Astrocyte (in vitro differentiated cells and primary cell): ENCODE results near the gene PPP3R1. TPM values are rescaled to one million over a fixed set of nuclear protein-coding genes. Genes with fewer than 3 reads are reported as not detected.

ENCODE experiments used
- DNase-seq: peaks from one replicate; pipeline ENCODE4 v3.0.0-alpha.2; 2010; ENCODE audit warnings: low read depth
- FAIRE-seq: peaks from 2 replicates; lab custom pipeline; 2011; peaks lifted over from hg19 to GRCh38; lab: Jason Lieb, UNC
- H2AFZ ChIP-seq: 2 replicates; pipeline ENCODE4 v1.6.0; 2012; ENCODE audit warnings: low read depth, low read length, inconsistent platforms
- H3K27ac ChIP-seq: 2 replicates; pipeline ENCODE4 v1.5.1; 2011; ENCODE audit warnings: low read depth, low read length, inconsistent platforms
- H3K27me3 ChIP-seq: 2 replicates; pipeline ENCODE4 v1.6.0; 2011; ENCODE audit warnings: low read length, inconsistent platforms; ENCODE audit not compliant: insufficient read depth
- H3K36me3 ChIP-seq: 2 replicates; pipeline ENCODE4 v1.5.1; 2011; ENCODE audit warnings: low read length, inconsistent platforms; ENCODE audit not compliant: insufficient read depth
- H3K4me1 ChIP-seq: 2 replicates; pipeline ENCODE4 v1.5.1; 2011; ENCODE audit warnings: low read length, inconsistent platforms; ENCODE audit not compliant: insufficient read depth
- H3K4me2 ChIP-seq: 2 replicates; pipeline ENCODE4 v1.6.0; 2012; ENCODE audit warnings: low read length, inconsistent platforms
- H3K4me3 ChIP-seq: 2 replicates; pipeline ENCODE4 v1.5.1; 2011; ENCODE audit warnings: low read depth, mild to moderate bottlenecking, low read length, inconsistent platforms; ENCODE audit not compliant: insufficient read depth
- H3K79me2 ChIP-seq: 2 replicates; pipeline ENCODE4 v1.6.0; 2012; ENCODE audit warnings: mild to moderate bottlenecking, low read length, inconsistent platforms; ENCODE audit not compliant: insufficient read depth
- H3K9ac ChIP-seq: 2 replicates; pipeline ENCODE4 v1.6.0; 2012; ENCODE audit warnings: mild to moderate bottlenecking, low read length, inconsistent platforms
- H3K9me3 ChIP-seq: 2 replicates; pipeline ENCODE4 v1.5.1; 2012; ENCODE audit warnings: low read depth, mild to moderate bottlenecking, low read length, inconsistent platforms; ENCODE audit not compliant: insufficient read depth
- H4K20me1 ChIP-seq: 2 replicates; pipeline ENCODE4 v1.6.0; 2012; ENCODE audit warnings: low read length, inconsistent platforms; ENCODE audit not compliant: insufficient read depth
- H3K27ac Mint-ChIP-seq: one replicate; pipeline ENCODE4 v1.8.0; 2021; ENCODE audit warnings: mild to moderate bottlenecking, mixed read lengths; ENCODE audit not compliant: unreplicated experiment
- H3K27me3 Mint-ChIP-seq: one replicate; pipeline ENCODE4 v1.8.0; 2021; ENCODE audit warnings: low read depth, mixed read lengths; ENCODE audit not compliant: unreplicated experiment
- H3K36me3 Mint-ChIP-seq: one replicate; pipeline ENCODE4 v1.8.0; 2021; ENCODE audit warnings: low read depth, mixed read lengths; ENCODE audit not compliant: unreplicated experiment
- H3K4me1 Mint-ChIP-seq: one replicate; pipeline ENCODE4 v1.8.0; 2021; ENCODE audit warnings: low read depth, mixed read lengths; ENCODE audit not compliant: unreplicated experiment
- H3K4me3 Mint-ChIP-seq: one replicate; pipeline ENCODE4 v1.8.0; 2021; ENCODE audit warnings: mild to moderate bottlenecking, moderate library complexity, mixed read lengths; ENCODE audit not compliant: unreplicated experiment
- H3K9me3 Mint-ChIP-seq: one replicate; pipeline ENCODE4 v1.8.0; 2021; ENCODE audit warnings: mild to moderate bottlenecking, mixed read lengths; ENCODE audit not compliant: unreplicated experiment
- EZH2 ChIP-seq: IDR thresholded peaks from 2 replicates; pipeline ENCODE4 v1.6.1; 2012; ENCODE audit warnings: mild to moderate bottlenecking, low read length, inconsistent platforms; ENCODE audit not compliant: insufficient read depth
- total RNA-seq: library from RNA; stranded (reverse); gene quantifications from 2 replicates; pipeline ENCODE4 v1.2.1, GENCODE V29; 2021
- TF ChIP-seq, protein P1 (sequence below): IDR thresholded peaks from 2 replicates; pipeline ENCODE4 v1.5.1; 2011; ENCODE audit warnings: low read depth, mild to moderate bottlenecking, inconsistent platforms, low read length, moderate library complexity; ENCODE audit not compliant: insufficient read depth

PPP3R1 gene
- total RNA-seq, 1 donor from 2014 or later: 80.6 TPM

DNA sequence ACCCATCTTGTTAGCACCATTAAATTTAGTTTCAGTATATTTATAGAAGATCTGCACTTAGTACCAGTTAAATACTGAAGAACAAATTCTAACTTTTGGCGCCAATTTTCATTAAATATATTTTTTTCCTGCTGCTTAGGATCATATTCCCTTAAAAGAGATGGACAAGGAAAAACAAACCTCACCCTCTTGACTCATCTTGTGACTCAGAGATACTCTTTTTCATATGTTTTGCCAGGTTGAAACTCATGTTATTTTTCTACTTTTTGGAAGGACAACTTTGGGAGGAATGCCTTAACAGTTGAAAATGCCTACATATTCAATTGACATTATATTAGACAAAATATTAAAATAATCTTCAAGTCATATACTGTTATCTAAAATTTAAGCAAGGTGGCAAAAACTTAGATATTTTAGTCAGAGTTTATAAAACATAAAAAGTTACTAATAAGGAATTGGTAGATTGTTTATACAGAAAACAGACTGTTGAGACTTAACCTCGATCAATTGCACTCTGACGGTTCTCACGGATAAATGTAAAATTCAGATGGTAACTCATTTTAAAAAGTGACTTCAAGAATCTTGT lies 58.5 kb downstream of the PPP3R1 start:
- H3K79me2 ChIP-seq: peaks cover 97% of the 10 kb centered on the region
- peaks cover 15% of the 10 kb centered on the region for H3K4me1 ChIP-seq
- peak overlapping the region; percentile 41 for H3K27ac ChIP-seq
- no peaks in the 10 kb centered on the region for H3K36me3 Mint-ChIP-seq
- H3K9ac ChIP-seq: no peak overlapping the region
- no peaks in the 10 kb centered on the region for H3K9me3 ChIP-seq
- peaks cover 27% of the 10 kb centered on the region for H3K4me1 Mint-ChIP-seq
- no peaks in the 10 kb centered on the region for H3K9me3 Mint-ChIP-seq
- no peaks in the 10 kb centered on the region for H3K27me3 ChIP-seq
- TF ChIP-seq, protein P1, sequence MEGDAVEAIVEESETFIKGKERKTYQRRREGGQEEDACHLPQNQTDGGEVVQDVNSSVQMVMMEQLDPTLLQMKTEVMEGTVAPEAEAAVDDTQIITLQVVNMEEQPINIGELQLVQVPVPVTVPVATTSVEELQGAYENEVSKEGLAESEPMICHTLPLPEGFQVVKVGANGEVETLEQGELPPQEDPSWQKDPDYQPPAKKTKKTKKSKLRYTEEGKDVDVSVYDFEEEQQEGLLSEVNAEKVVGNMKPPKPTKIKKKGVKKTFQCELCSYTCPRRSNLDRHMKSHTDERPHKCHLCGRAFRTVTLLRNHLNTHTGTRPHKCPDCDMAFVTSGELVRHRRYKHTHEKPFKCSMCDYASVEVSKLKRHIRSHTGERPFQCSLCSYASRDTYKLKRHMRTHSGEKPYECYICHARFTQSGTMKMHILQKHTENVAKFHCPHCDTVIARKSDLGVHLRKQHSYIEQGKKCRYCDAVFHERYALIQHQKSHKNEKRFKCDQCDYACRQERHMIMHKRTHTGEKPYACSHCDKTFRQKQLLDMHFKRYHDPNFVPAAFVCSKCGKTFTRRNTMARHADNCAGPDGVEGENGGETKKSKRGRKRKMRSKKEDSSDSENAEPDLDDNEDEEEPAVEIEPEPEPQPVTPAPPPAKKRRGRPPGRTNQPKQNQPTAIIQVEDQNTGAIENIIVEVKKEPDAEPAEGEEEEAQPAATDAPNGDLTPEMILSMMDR: no peak
- TF ChIP-seq EZH2: no peak
- peak overlapping the region; percentile 35 for H3K4me2 ChIP-seq
- H2AFZ ChIP-seq: no peak overlapping the region
- H4K20me1 ChIP-seq: peaks cover 68% of the 10 kb centered on the region
- no peaks in the 10 kb centered on the region for H3K36me3 ChIP-seq
- no peak overlapping the region for H3K4me3 ChIP-seq
- H3K27me3 Mint-ChIP-seq: no peaks in the 10 kb centered on the region
- H3K27ac Mint-ChIP-seq: peak overlapping the region; percentile 26
- DNase-seq (peak; percentile 60), FAIRE-seq (no peak)
- H3K4me3 Mint-ChIP-seq: no peak overlapping the region

DNA sequence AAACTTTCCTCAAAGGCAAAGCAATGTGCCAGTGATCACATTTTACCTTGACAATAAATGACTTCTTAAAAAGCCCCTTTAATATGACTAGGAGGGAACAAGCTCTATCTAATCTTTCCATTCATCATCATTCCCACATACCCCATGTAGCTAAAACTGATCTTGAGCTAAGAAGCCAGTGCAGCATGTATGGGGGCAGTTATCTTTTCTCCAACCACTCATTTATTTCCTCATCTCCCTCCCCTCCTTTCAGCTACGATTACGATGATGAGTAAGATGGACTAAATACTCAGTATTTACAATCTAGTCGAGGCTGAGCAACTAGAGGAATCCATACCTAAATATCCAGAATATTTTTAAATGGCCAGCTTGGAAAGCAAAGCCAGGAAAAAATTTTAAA lies 59.2 kb downstream of the PPP3R1 start:
- Histone ChIP-seq H3K36me3 (no peaks in the 10 kb centered on the region), H3K9me3 (no peaks in the 10 kb centered on the region), H2AFZ (no peak overlapping the region), H3K9ac (peak overlapping the region; percentile 2), H3K4me3 (no peak overlapping the region), H3K27me3 (no peaks in the 10 kb centered on the region), H3K27ac (peak overlapping the region; percentile 37), H3K4me1 (peaks cover 15% of the 10 kb centered on the region), H4K20me1 (peaks cover 70% of the 10 kb centered on the region), H3K79me2 (peaks cover 97% of the 10 kb centered on the region), H3K4me2 (peak overlapping the region; percentile 35)
- peaks cover 27% of the 10 kb centered on the region for H3K4me1 Mint-ChIP-seq
- no peak overlapping the region for H3K4me3 Mint-ChIP-seq
- no peaks in the 10 kb centered on the region for H3K36me3 Mint-ChIP-seq
- no peak overlapping the region for H3K27ac Mint-ChIP-seq
- no peaks in the 10 kb centered on the region for H3K27me3 Mint-ChIP-seq
- peak; percentile 16 for DNase-seq
- no peak for TF ChIP-seq EZH2
- TF ChIP-seq, protein P1: no peak
- H3K9me3 Mint-ChIP-seq: no peaks in the 10 kb centered on the region
- FAIRE-seq: no peak
